B cell (primary cell): ENCODE results near the gene RALA. TPM values are rescaled to one million over a fixed set of nuclear protein-coding genes. Genes with fewer than 3 reads are reported as not detected.

ENCODE experiments used
- ATAC-seq: fragments of 200-7000 bp; cut with Tn5 transposase; one replicate; pipeline ENCODE4 v1.10.0; 2021; ENCODE audit warnings: low read depth, mild to moderate bottlenecking, moderate number of reproducible peaks, moderate library complexity
- CTCF ChIA-PET: fragments of 350-600 bp; sonication (Branson Sonifier 250); formaldehyde crosslinking; loops from one replicate; lab custom pipeline; 2021; ENCODE audit warnings: antibody characterized with exemption, inconsistent platforms; lab: Charles Lee
- POLR2A ChIA-PET: fragments of 350-600 bp; sonication (Branson Sonifier 250); formaldehyde crosslinking; loops from one replicate; lab custom pipeline; 2021; ENCODE audit warnings: antibody characterized with exemption; lab: Charles Lee
- DNase-seq: peaks from one replicate; pipeline ENCODE4 v3.0.0; 2013
- H2AFZ ChIP-seq: 2 replicates; pipeline ENCODE4 v1.6.1; 2012; ENCODE audit warnings: mild to moderate bottlenecking, low read depth, low read length; ENCODE audit not compliant: insufficient read depth, poor library complexity, severe bottlenecking
- H3K27ac ChIP-seq, 2 donors: 1 replicate in 1 of 2; 2 replicates in 1 of 2; pipeline ENCODE4 v1.5.1; 2012 to 2013; ENCODE audit warnings: low read length in 2 of 2, mild to moderate bottlenecking in 2 of 2, moderate library complexity in 1 of 2
- H3K27me3 ChIP-seq, 4 experiments: fragments of 200-600 bp in 1 of 4; sonication (generic) in 1 of 4; replicated peaks in 1 of 4; 1 replicate in 2 of 4; 2 replicates in 2 of 4; pipeline versions ENCODE4 v1.6.1 to v1.7.0; 2013 to 2016; ENCODE audit warnings: low read length in 3 of 4, mild to moderate bottlenecking in 2 of 4, mixed read lengths in 1 of 4, moderate library complexity in 1 of 4; ENCODE audit not compliant: insufficient read depth in 4 of 4, control insufficient read depth in 3 of 4; ENCODE audit errors: control extremely low read depth in 1 of 4
- H3K36me3 ChIP-seq, 2 experiments: replicated peaks in 1 of 2; 1 replicate in 1 of 2; 2 replicates in 1 of 2; pipeline versions ENCODE4 v1.6.1 to v1.7.1; 2013; ENCODE audit warnings: low read length in 1 of 2; ENCODE audit not compliant: insufficient read depth in 2 of 2, control insufficient read depth in 1 of 2; ENCODE audit errors: control extremely low read depth in 1 of 2, extremely low read depth in 1 of 2
- H3K4me1 ChIP-seq, 2 donors: fragments of 200-600 bp in 1 of 2; sonication (generic) in 1 of 2; 1 replicate in 1 of 2; 2 replicates in 1 of 2; pipeline versions ENCODE4 v1.5.1 to v1.6.1; 2013 to 2017; ENCODE audit warnings: low read length in 2 of 2; ENCODE audit not compliant: control insufficient read depth in 2 of 2, insufficient read depth in 2 of 2
- H3K4me2 ChIP-seq: replicated peaks from 2 replicates; pipeline ENCODE3; 2012; ENCODE audit warnings: mild to moderate bottlenecking, low read depth, low read length; ENCODE audit not compliant: poor library complexity, severe bottlenecking
- H3K4me3 ChIP-seq, 5 experiments: fragments of 200-600 bp in 1 of 5; sonication (generic) in 1 of 5; 1 replicate in 3 of 5; 2 replicates in 2 of 5; pipeline versions ENCODE4 v1.5.1 to v1.7.0; 2011 to 2016; ENCODE audit warnings: low read length in 4 of 5, mild to moderate bottlenecking in 4 of 5, low read depth in 2 of 5, control low read depth in 1 of 5, moderate library complexity in 1 of 5; ENCODE audit not compliant: insufficient read depth in 1 of 5; ENCODE audit errors: control extremely low read depth in 1 of 5, extremely low read depth in 1 of 5
- H3K79me2 ChIP-seq: fragments of 200-600 bp; sonication (generic); one replicate; pipeline ENCODE4 v1.6.0; 2016; ENCODE audit warnings: low read length; ENCODE audit not compliant: control insufficient read depth, insufficient read depth
- H3K9ac ChIP-seq: fragments of 200-600 bp; sonication (generic); 2 replicates; pipeline ENCODE4 v1.6.1; 2017; ENCODE audit warnings: mild to moderate bottlenecking, low read length, moderate library complexity
- H3K9me3 ChIP-seq, 3 donors: one replicate each; pipeline versions ENCODE4 v1.6.1 to v1.7.1; 2013; ENCODE audit warnings: low read length in 2 of 3; ENCODE audit not compliant: control insufficient read depth in 2 of 3, insufficient read depth in 1 of 3; ENCODE audit errors: control extremely low read depth in 1 of 3
- H4K20me1 ChIP-seq: 2 replicates; pipeline ENCODE4 v1.6.0; 2012; ENCODE audit warnings: mild to moderate bottlenecking, low read length; ENCODE audit not compliant: insufficient read depth, control insufficient read depth, poor library complexity, severe bottlenecking
- H3K27ac Mint-ChIP-seq: one replicate; pipeline ENCODE4 v1.8.0; 2021; ENCODE audit warnings: mixed read lengths
- H3K27me3 Mint-ChIP-seq: one replicate; pipeline ENCODE4 v1.8.0; 2021; ENCODE audit warnings: mixed read lengths
- H3K4me1 Mint-ChIP-seq: one replicate; pipeline ENCODE4 v1.8.0; 2021; ENCODE audit warnings: mixed read lengths
- H3K4me3 Mint-ChIP-seq: one replicate; pipeline ENCODE4 v1.8.0; 2021; ENCODE audit warnings: mixed read lengths
- H3K9me3 Mint-ChIP-seq: one replicate; pipeline ENCODE4 v1.8.0; 2022; ENCODE audit warnings: mixed read lengths; ENCODE audit not compliant: insufficient read depth
- CTCF ChIP-seq: fragments of 200-600 bp; IDR thresholded peaks from one replicate; pipeline ENCODE4 v1.8.0; 2022; ENCODE audit warnings: antibody characterized with exemption, mild to moderate bottlenecking
- EZH2 ChIP-seq: IDR thresholded peaks from 2 replicates; pipeline ENCODE4 v1.6.1; 2012; ENCODE audit warnings: borderline replicate concordance, low read depth, mild to moderate bottlenecking, moderate library complexity, low read length; ENCODE audit not compliant: insufficient read depth, poor library complexity, severe bottlenecking
- WGBS: methylation state at CpG from one replicate; pipeline ENCODE4 v1.1.5; 2013; ENCODE audit warnings: missing lambda C conversion rate; ENCODE audit not compliant: insufficient coverage; 5-methylcytosine and 5-hydroxymethylcytosine counted together
- intact Hi-C: fragments of 100-400 bp; cut with micrococcal nuclease; formaldehyde crosslinking; loops from one replicate; pipeline ENCODE4 v1.10.0; 2022
- polyA plus RNA-seq: library from polyadenylated mRNA; depleted of rRNA; stranded (reverse); fragments of >200 nt; gene quantifications from 2 replicates; pipeline ENCODE4 v1.2.3, GENCODE V29; 2012
- total RNA-seq, 2 donors: library from RNA; stranded (reverse); fragments of 120-200 nt in 1 of 2; gene quantifications; 1 replicate in 1 of 2; 2 replicates in 1 of 2; pipeline versions ENCODE4 v1.2.3 to v1.2.4, GENCODE V29; 2013 to 2022

Gene RALA
- total and polyA plus RNA-seq, 2 donors (not counting 1 experiment from before 2014, with no cell fraction given): 9.3 to 29.8 TPM

GRCh38 chr7:39605087-39605486 is 18.3 kb upstream of the RALA start:
- no peaks in the 10 kb centered on the region for H3K36me3 ChIP-seq
- no peak overlapping the region for H3K4me3 Mint-ChIP-seq
- no peak overlapping the region for H3K27ac ChIP-seq
- H3K4me1 ChIP-seq: peaks cover 5 to 6% of the 10 kb centered on the region in 2 donors
- no peak overlapping the region for H2AFZ ChIP-seq
- H3K27me3 Mint-ChIP-seq: peaks cover 20% of the 10 kb centered on the region
- no peak for DNase-seq
- H3K27me3 ChIP-seq: peaks cover 0 to 7% (median 2%) of the 10 kb centered on the region in 4 experiments
- TF ChIP-seq EZH2 (no peak), CTCF (no peak)
- CTCF ChIA-PET: interaction anchor here (1.5 to 2.0 kb wide), 2 partner anchors 25 to 26 kb away, joined by 4 to 7 read pairs; no protein-coding TSS in a partner anchor
- no peaks in the 10 kb centered on the region for H3K9me3 Mint-ChIP-seq
- H3K79me2 ChIP-seq: no peaks in the 10 kb centered on the region
- no peaks in the 10 kb centered on the region for H4K20me1 ChIP-seq
- H3K4me1 Mint-ChIP-seq: peaks cover 15% of the 10 kb centered on the region
- no peak overlapping the region for H3K4me3 ChIP-seq
- intact Hi-C loops: no loop called here
- no peak overlapping the region for H3K27ac Mint-ChIP-seq
- no peak overlapping the region for H3K4me2 ChIP-seq
- no peak overlapping the region for H3K9ac ChIP-seq
- no peaks in the 10 kb centered on the region for H3K9me3 ChIP-seq
- POLR2A ChIA-PET: no interaction called here
- 86% methylated on average over 1 of the region's 1 CpG for WGBS
- no peak for ATAC-seq

GRCh38 chr7:39606352-39606751 is 17.0 kb upstream of the RALA start:
- H3K4me1 Mint-ChIP-seq: peaks cover 17% of the 10 kb centered on the region

More at GRCh38 chr7:39606352-39606751, 17.0 kb upstream of the RALA start:
- Histone ChIP-seq H3K4me3 (no peak overlapping the region), H4K20me1 (no peaks in the 10 kb centered on the region), H3K9ac (no peak overlapping the region), H3K79me2 (no peaks in the 10 kb centered on the region), H3K27ac (no peak overlapping the region), H2AFZ (no peak overlapping the region), H3K27me3 (peaks cover 0 to 17% (median 4%) of the 10 kb centered on the region in 4 experiments), H3K4me2 (no peak overlapping the region), H3K4me1 (peaks cover 6 to 7% of the 10 kb centered on the region in 2 donors), H3K9me3 (no peaks in the 10 kb centered on the region), H3K36me3 (no peaks in the 10 kb centered on the region)
- POLR2A ChIA-PET: no interaction called here
- Mint-ChIP-seq H3K27me3 (peaks cover 26% of the 10 kb centered on the region), H3K4me3 (no peak overlapping the region), H3K9me3 (no peaks in the 10 kb centered on the region), H3K27ac (no peak overlapping the region)
- WGBS: 100% methylated on average over 1 of the region's 2 CpGs
- ATAC-seq (no peak), DNase-seq (no peak)
- intact Hi-C loops: no loop called here
- CTCF ChIA-PET: no interaction called here
- no peak for TF ChIP-seq CTCF
- no peak for TF ChIP-seq EZH2
